Testis (tissue), 3 donors: ENCODE data around the gene SLC38A10. TPM values are rescaled to one million over a fixed set of nuclear protein-coding genes. Genes with fewer than 3 reads are reported as not detected.

Source experiments
- DNase-seq: peaks from one replicate; pipeline ENCODE4 v3.0.0-alpha.2; 2019
- H3K27ac ChIP-seq, 2 donors: fragments of 200-600 bp; sonication (generic); one replicate each; pipeline ENCODE4 v1.5.1; 2019
- H3K27me3 ChIP-seq: fragments of 200-600 bp; sonication (generic); one replicate; pipeline ENCODE4 v1.5.1; 2019
- H3K36me3 ChIP-seq: fragments of 200-600 bp; sonication (generic); one replicate; pipeline ENCODE4 v1.5.1; 2017; ENCODE audit warnings: low read depth; ENCODE audit errors: missing control alignments
- H3K4me1 ChIP-seq: fragments of 200-600 bp; sonication (generic); one replicate; pipeline ENCODE4 v1.5.1; 2019
- H3K4me3 ChIP-seq, 2 donors: fragments of 200-600 bp; sonication (generic); one replicate each; pipeline ENCODE4 v1.5.1; 2017 to 2019
- H3K9me3 ChIP-seq: fragments of 200-600 bp; sonication (generic); one replicate; pipeline ENCODE4 v1.5.1; 2017
- POLR2A ChIP-seq: fragments of 450-650 bp; IDR thresholded peaks from one replicate; pipeline ENCODE4 v1.6.1; 2017; ENCODE audit warnings: antibody characterized with exemption, mild to moderate bottlenecking, moderate library complexity
- WGBS, 2 donors: methylation state at CpG; one replicate each; pipeline ENCODE4 v1.1.5; 2018; 5-methylcytosine and 5-hydroxymethylcytosine counted together
- intact Hi-C: fragments of 100-400 bp; cut with DNase I; formaldehyde crosslinking; loops from one replicate; pipeline ENCODE4 v1.15.1; 2023; ENCODE audit warnings: low total_unique reads
- polyA plus RNA-seq: library from polyadenylated mRNA; stranded (reverse); fragments of 350-450 nt; fragmentation: Illumina TruSeq; extraction: RNeasy Lipid Tissue Mini Kit (QIAGEN cat#74804); gene quantifications from one replicate; pipeline ENCODE4 v1.2.3, GENCODE V29; 2014; ENCODE audit warnings: low read depth, low replicate concordance; ENCODE audit not compliant: insufficient read depth
- total RNA-seq, 2 donors: library from RNA; depleted of rRNA; stranded (reverse); fragments of >200 nt; gene quantifications; one replicate each; pipeline ENCODE4 v1.2.3, GENCODE V29; 2016
- TF ChIP-seq, protein P1 (sequence below), 3 experiments: fragments of 450-650 bp in 2 of 3; fragments of 200-600 bp in 1 of 3; sonication (generic) in 1 of 3; IDR thresholded peaks; one replicate each; pipeline ENCODE4 v1.5.1; 2016 to 2019; ENCODE audit warnings: antibody characterized with exemption in 3 of 3, mild to moderate bottlenecking in 2 of 3, moderate library complexity in 1 of 3

SLC38A10 gene
- total and polyA plus RNA-seq, 3 donors from 2014 or later, result 77.1 to 150 (median 131) TPM

DNA sequence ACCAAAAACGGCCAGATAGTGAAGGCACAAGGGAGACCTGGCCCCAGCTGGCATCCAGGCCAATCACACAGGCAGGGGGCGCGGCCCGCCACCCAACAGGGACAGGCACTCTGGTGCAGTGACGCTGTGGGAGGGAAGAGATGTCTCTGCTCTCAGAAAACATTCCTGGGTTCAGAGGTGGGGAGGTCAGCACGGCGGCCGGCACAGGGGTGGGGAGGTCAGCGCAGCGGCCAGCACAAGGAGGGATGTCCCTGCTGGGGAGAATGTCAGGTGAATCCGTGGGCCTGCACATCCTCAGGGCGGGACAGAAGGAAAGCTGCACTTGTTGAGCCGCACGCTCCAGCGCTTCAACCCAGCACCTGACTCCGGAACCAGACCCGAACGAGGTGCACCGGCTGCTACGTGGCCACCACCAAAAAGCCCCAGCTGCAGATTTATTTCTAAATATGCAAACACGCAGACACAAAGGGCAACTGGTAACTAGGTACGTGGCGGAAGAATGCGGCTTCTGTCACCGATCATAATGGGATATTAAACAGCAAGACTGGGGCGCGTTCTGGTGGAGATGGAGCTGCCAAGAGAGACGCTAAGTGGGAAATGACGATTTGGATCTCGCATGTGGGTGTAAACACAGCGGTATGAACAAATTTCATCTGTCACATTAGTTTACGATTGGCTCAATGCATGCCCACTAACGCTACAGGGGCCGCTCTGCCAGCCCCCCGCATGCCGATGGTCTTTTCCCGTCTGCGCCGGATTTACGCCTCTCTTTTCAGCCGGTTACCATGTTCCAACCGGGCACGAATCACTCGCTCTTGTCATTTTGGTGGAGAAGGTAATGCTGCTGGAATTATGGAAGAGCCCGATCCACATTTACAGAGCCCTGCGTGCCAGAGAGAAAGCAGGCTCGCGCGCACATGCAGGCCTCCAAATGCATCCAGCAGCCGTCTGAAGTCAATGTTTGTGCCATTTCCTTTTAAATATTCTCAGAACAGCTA is 15.5 kb downstream of the SLC38A10 start:
- Histone ChIP-seq H3K9me3 (no peaks in the 10 kb centered on the region), H3K27ac (no peak overlapping the region), H3K27me3 (no peaks in the 10 kb centered on the region), H3K36me3 (no peaks in the 10 kb centered on the region), H3K4me3 (no peak overlapping the region), H3K4me1 (peaks cover 4% of the 10 kb centered on the region)
- DNase-seq, result no peak
- intact Hi-C loops, result no loop called here
- TF ChIP-seq POLR2A, result no peak
- TF ChIP-seq, protein P1, sequence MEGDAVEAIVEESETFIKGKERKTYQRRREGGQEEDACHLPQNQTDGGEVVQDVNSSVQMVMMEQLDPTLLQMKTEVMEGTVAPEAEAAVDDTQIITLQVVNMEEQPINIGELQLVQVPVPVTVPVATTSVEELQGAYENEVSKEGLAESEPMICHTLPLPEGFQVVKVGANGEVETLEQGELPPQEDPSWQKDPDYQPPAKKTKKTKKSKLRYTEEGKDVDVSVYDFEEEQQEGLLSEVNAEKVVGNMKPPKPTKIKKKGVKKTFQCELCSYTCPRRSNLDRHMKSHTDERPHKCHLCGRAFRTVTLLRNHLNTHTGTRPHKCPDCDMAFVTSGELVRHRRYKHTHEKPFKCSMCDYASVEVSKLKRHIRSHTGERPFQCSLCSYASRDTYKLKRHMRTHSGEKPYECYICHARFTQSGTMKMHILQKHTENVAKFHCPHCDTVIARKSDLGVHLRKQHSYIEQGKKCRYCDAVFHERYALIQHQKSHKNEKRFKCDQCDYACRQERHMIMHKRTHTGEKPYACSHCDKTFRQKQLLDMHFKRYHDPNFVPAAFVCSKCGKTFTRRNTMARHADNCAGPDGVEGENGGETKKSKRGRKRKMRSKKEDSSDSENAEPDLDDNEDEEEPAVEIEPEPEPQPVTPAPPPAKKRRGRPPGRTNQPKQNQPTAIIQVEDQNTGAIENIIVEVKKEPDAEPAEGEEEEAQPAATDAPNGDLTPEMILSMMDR (IDR thresholded peaks at IDR 0.05), result no peak
- 96 to 97% methylated on average over 44 to 50 of the region's 50 CpGs for WGBS, 2 donors

DNA sequence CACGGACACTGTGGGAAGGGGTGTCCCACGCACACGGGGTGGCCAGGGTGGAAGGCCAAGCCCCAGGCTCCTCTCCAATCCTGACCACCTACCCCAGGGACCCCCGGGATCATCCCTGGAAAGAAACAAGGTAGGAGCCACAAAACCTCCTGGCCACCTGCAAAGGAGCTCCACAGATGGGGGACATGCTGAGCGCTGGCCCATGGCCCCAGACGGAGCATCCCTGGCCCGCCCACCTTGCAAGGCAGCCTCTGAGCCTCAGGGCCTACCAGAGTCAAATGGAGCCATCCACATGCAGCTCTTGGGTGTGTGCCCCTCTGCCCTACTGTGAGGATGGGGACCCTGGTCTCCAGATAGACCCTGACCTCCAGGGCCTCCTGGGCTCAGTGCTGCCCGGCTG is 16.3 kb downstream of the SLC38A10 start:
- H3K4me1 ChIP-seq, result peaks cover 4% of the 10 kb centered on the region
- 92 to 93% methylated on average over 6 to 8 of the region's 8 CpGs for whole genome bisulfite sequencing, 2 donors

DNA sequence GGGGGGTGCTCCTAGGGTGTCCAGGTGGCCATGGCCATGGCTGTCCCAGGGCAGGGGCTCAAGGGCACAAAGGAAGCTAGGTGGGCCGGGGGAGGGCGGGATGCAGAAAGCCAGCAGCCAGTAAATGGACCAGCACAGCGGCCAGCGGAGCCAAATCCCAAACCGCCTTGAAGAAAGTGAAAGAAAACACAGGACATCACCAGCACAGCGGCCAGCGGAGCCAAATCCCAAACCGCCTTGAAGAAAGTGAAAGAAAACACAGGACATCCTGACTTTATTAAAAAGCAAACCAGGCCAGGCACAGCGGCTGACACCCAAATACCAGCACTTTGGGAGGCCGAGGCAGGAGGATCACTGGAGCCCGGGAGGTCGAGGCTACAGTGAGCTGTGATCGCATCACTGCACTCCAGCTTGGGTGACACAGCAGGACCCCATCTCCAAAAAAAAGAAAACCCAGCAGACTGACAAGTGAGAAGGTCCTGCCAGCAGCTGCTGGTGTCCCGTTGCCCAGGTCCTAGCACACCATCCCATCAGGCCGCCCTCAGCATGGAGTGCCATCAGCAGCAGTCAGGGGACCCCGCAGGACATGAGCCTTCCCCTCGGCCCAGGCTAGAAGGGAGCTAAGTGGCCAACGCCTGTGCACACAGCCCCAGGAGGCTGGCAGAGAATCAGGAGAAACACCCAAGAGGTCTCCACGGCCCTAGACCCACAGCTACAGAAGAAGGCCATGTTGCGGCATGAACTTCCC is 17.0 kb downstream of the SLC38A10 start:
- H3K4me3 ChIP-seq, result no peak overlapping the region

More for the DNA sequence above, 16.3 kb downstream of the SLC38A10 start:
- intact Hi-C loops, result no loop called here
- no peak for DNase-seq
- Histone ChIP-seq H3K36me3 (no peaks in the 10 kb centered on the region), H3K27me3 (no peaks in the 10 kb centered on the region), H3K4me3 (no peak overlapping the region), H3K9me3 (no peaks in the 10 kb centered on the region), H3K27ac (no peak overlapping the region)
- TF ChIP-seq POLR2A, result no peak
- TF ChIP-seq, protein P1 (IDR thresholded peaks at IDR 0.05), result no peak

DNA sequence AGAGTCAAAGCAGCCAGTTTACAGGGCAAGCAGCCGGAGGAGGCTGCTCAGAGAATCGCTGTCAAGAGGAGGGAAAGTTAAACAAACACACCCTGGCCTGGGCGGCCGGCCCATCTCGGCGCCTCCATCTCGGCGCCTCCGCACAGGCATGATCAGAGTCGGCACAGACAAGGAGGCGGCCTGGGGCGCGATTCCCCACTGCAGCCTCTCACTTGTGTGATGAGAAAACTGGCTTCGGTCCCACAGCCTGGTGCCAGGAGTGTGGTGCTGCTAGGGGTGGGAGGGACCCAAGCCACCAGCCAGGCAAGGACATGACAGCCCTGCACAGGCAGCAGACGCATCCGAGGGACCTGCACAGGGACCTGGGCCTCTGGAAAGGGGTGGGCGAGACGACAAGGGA is 17.7 kb downstream of the SLC38A10 start:
- Histone ChIP-seq H3K27me3 (no peaks in the 10 kb centered on the region), H3K36me3 (no peaks in the 10 kb centered on the region), H3K4me1 (peaks cover 4% of the 10 kb centered on the region), H3K4me3 (no peak overlapping the region), H3K9me3 (no peaks in the 10 kb centered on the region), H3K27ac (peak overlapping the region in 1 of 2 donors; percentile 51)
- peak; percentile 52 for DNase-seq
- WGBS, 2 donors, result 33 to 43% methylated on average over 18 of the region's 18 CpGs
- intact Hi-C loops, result no loop called here
- TF ChIP-seq, protein P1 (IDR thresholded peaks at IDR 0.05), result no peak
- no peak for TF ChIP-seq POLR2A

More for the DNA sequence above, 17.0 kb downstream of the SLC38A10 start:
- 69 to 73% methylated on average over 14 to 20 of the region's 20 CpGs for WGBS, 2 donors
- no peak for TF ChIP-seq POLR2A
- TF ChIP-seq, protein P1 (IDR thresholded peaks at IDR 0.05), result no peak
- H3K9me3 ChIP-seq, result no peaks in the 10 kb centered on the region
- peak overlapping the region; percentile 59 to 61 for H3K27ac ChIP-seq
- H3K36me3 ChIP-seq, result no peaks in the 10 kb centered on the region
- peak; percentile 38 for DNase-seq
- intact Hi-C loops, result no loop called here
- H3K27me3 ChIP-seq, result no peaks in the 10 kb centered on the region
- H3K4me1 ChIP-seq, result peaks cover 4% of the 10 kb centered on the region
